HCT116 (cell line): ENCODE results near the gene PPP4R2.

Source experiments
- CEBPB ChIP-seq: IDR thresholded peaks from 2 replicates; pipeline ENCODE4 v1.6.1; 2012; ENCODE audit warnings: low read depth
- EZH2 ChIP-seq: fragments of 200-600 bp; sonication (generic); IDR thresholded peaks from 2 replicates; pipeline ENCODE4 v1.6.1; 2017; ENCODE audit warnings: antibody characterized with exemption, mixed run types
- MAX ChIP-seq: IDR thresholded peaks from 2 replicates; pipeline ENCODE4 v1.6.1; 2012
- POLR2A ChIP-seq: IDR thresholded peaks from 2 replicates; pipeline ENCODE4 v1.7.0; 2011; ENCODE audit warnings: borderline replicate concordance; ENCODE audit not compliant: insufficient read depth, insufficient read length; ENCODE audit errors: extremely low read depth
- REST ChIP-seq: IDR thresholded peaks from 2 replicates; pipeline ENCODE4 v1.6.1; 2012; ENCODE audit warnings: low read depth
- ZNF274 ChIP-seq: fragments of 200-500 bp; sonication (Bioruptor generic); IDR thresholded peaks from 2 replicates; pipeline ENCODE4 v1.6.1; 2014; ENCODE audit warnings: mild to moderate bottlenecking, low read depth, low read length, inconsistent platforms
- TF ChIP-seq, protein P1 (sequence below), 3 experiments: fragments of 200-600 bp in 1 of 3; sonication (generic) in 1 of 3; IDR thresholded peaks in 2 of 3; conservative IDR thresholded peaks in 1 of 3; 2 replicates each; pipeline ENCODE4 v1.5.1; 2012 to 2017; ENCODE audit warnings: low read depth in 2 of 3, low read length in 2 of 3, antibody characterized with exemption in 1 of 3, borderline replicate concordance in 1 of 3, control low read depth in 1 of 3, mild to moderate bottlenecking in 1 of 3, mixed read lengths in 1 of 3, mixed run types in 1 of 3, moderate library complexity in 1 of 3; ENCODE audit not compliant: insufficient read depth in 1 of 3
- TF ChIP-seq, protein P2 (sequence below): IDR thresholded peaks from 2 replicates; pipeline ENCODE4 v1.6.1; 2012

DNA sequence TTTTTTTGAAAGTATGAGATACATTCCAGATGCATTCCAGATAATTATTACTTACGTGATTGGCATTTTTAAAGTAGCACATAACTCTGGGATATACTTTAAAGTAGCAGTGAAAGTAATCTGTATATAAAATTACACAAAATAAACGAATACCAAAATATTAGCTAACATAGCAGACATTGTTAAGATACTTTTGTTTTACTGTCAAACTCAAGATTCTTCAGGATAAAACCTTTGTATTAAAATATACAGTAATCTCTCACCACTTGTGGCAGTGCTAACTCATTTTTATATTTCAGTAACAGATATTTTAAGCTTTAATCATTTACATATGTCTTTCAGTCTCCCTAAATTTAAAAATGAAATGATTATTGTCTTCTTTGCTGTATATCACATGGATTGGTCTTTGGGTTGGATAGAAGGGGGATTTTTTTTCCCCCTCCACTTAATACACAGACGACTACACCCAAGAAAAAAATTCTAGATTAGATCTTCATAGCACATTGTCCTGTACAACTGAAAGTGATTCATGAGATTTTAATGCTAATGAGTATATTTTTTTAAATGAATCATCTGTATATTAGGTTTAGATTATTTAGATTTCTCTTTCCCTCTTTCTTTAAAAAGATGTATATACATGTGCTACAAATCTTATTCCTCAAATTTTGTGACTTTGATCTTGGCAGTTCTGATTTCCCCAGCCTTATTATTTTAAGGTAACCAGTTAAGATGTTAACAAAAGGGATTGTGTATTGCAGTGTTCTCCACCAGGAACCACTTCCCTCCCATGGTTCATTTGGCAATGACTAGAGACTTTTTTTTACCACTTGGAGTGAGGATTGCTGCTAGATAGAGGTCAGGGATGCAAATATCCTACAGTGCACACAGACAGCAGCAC, 40.3 kb downstream of the PPP4R2 start:
- no peak for TF ChIP-seq POLR2A
- TF ChIP-seq CEBPB, result no peak
- TF ChIP-seq ZNF274, result no peak
- TF ChIP-seq, protein P1, sequence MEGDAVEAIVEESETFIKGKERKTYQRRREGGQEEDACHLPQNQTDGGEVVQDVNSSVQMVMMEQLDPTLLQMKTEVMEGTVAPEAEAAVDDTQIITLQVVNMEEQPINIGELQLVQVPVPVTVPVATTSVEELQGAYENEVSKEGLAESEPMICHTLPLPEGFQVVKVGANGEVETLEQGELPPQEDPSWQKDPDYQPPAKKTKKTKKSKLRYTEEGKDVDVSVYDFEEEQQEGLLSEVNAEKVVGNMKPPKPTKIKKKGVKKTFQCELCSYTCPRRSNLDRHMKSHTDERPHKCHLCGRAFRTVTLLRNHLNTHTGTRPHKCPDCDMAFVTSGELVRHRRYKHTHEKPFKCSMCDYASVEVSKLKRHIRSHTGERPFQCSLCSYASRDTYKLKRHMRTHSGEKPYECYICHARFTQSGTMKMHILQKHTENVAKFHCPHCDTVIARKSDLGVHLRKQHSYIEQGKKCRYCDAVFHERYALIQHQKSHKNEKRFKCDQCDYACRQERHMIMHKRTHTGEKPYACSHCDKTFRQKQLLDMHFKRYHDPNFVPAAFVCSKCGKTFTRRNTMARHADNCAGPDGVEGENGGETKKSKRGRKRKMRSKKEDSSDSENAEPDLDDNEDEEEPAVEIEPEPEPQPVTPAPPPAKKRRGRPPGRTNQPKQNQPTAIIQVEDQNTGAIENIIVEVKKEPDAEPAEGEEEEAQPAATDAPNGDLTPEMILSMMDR (IDR thresholded peaks at IDR 0.05 in 2 of 3, conservative IDR thresholded peaks at IDR 0.05 in 1 of 3; ENCODE audit: borderline replicate concordance in 1 of 3, insufficient read depth in 1 of 3, low read depth in 2 of 3, low read length in 2 of 3), result no peak
- TF ChIP-seq EZH2, result no peak
- no peak for TF ChIP-seq MAX
- TF ChIP-seq REST, result no peak
- TF ChIP-seq, protein P2, sequence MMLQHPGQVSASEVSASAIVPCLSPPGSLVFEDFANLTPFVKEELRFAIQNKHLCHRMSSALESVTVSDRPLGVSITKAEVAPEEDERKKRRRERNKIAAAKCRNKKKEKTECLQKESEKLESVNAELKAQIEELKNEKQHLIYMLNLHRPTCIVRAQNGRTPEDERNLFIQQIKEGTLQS, result no peak
